Measurements from ENCODE around the gene SYT1. TPM values are rescaled to one million over a fixed set of nuclear protein-coding genes. Genes with fewer than 3 reads are reported as not detected.
"Not testable (repeated sequence)": the region's sequence is repeated elsewhere in the genome, so short reads cannot be mapped to it uniquely, and the experiment has no call there.

SYT1 gene
- polyA plus RNA-seq, 1 donor = 1.4 TPM

- DNase-seq (ENCODE audit: low read depth) = no peak
Measured at GRCh38 chr12:78966926-78967325, 102.4 kb downstream of the SYT1 start.

GRCh38 chr12:78968226-78968625, 103.7 kb downstream of the SYT1 start:
- no peak for DNase-seq (ENCODE audit: low read depth)

GRCh38 chr12:78970041-78970440, 105.5 kb downstream of the SYT1 start:
- no peak for DNase-seq (ENCODE audit: low read depth)

- DNase-seq (ENCODE audit: low read depth) = no peak
Measured at GRCh38 chr12:78977304-78977867, 112.8 kb downstream of the SYT1 start.

GRCh38 chr12:78994168-78994791, 129.7 kb downstream of the SYT1 start:
- DNase-seq (ENCODE audit: low read depth) = no peak

GRCh38 chr12:79000501-79000900, 135.9 kb downstream of the SYT1 start:
- no peak for DNase-seq (ENCODE audit: low read depth)

- no peak for DNase-seq (ENCODE audit: low read depth)
Measured at GRCh38 chr12:79001404-79001803, 136.8 kb downstream of the SYT1 start.

GRCh38 chr12:79006306-79006705, 141.7 kb downstream of the SYT1 start:
- DNase-seq (ENCODE audit: low read depth) = no peak

- no peak for DNase-seq (ENCODE audit: low read depth)
Measured at GRCh38 chr12:79008591-79008990, 144.0 kb downstream of the SYT1 start.

GRCh38 chr12:79012636-79013035, 148.1 kb downstream of the SYT1 start:
- no peak for DNase-seq (ENCODE audit: low read depth)

GRCh38 chr12:79016181-79016580, 151.6 kb downstream of the SYT1 start:
- DNase-seq (ENCODE audit: low read depth) = no peak

- DNase-seq (ENCODE audit: low read depth) = no peak
Measured at GRCh38 chr12:79019672-79020071, 155.1 kb downstream of the SYT1 start.

- no peak for DNase-seq (ENCODE audit: low read depth)
Measured at GRCh38 chr12:79020106-79020505, 155.5 kb downstream of the SYT1 start.

- DNase-seq (ENCODE audit: low read depth) = no peak
Measured at GRCh38 chr12:79021021-79021420, 156.4 kb downstream of the SYT1 start.

GRCh38 chr12:79023261-79023660, 158.7 kb downstream of the SYT1 start:
- DNase-seq (ENCODE audit: low read depth) = no peak

- no peak for DNase-seq (ENCODE audit: low read depth)
Measured at GRCh38 chr12:79023784-79024183, 159.2 kb downstream of the SYT1 start.

- no peak for DNase-seq (ENCODE audit: low read depth)
Measured at GRCh38 chr12:79033788-79034187, 169.2 kb downstream of the SYT1 start.

GRCh38 chr12:79044748-79045147, 180.2 kb downstream of the SYT1 start:
- not testable (repeated sequence) for DNase-seq (ENCODE audit: low read depth)

GRCh38 chr12:79045149-79045703, 180.7 kb downstream of the SYT1 start:
- DNase-seq (ENCODE audit: low read depth) = not testable (repeated sequence)

- DNase-seq (ENCODE audit: low read depth) = no peak
Measured at GRCh38 chr12:79046021-79046420, 181.4 kb downstream of the SYT1 start.

GRCh38 chr12:79048962-79049361, 184.4 kb downstream of the SYT1 start:
- no peak for DNase-seq (ENCODE audit: low read depth)

GRCh38 chr12:79053394-79053793, 188.8 kb downstream of the SYT1 start:
- DNase-seq (ENCODE audit: low read depth) = no peak

GRCh38 chr12:79055926-79056674, 191.5 kb downstream of the SYT1 start:
- no peak for DNase-seq (ENCODE audit: low read depth)

Measured in forelimb muscle (tissue), 1 donor.